ENCODE data around the gene STAG3.
"Not testable (repeated sequence)": the region's sequence is repeated elsewhere in the genome, so short reads cannot be mapped to it uniquely, and the experiment has no call there.

The STAG3 gene

GRCh38 chr7:100248483-100248882 lies 70.8 kb downstream of the STAG3 start:
- no peak for DNase-seq

GRCh38 chr7:100257017-100257416 lies 79.3 kb downstream of the STAG3 start:
- DNase-seq = no peak

- DNase-seq = not testable (repeated sequence)
These were observed 82.3 kb downstream of the STAG3 start for GRCh38 chr7:100259984-100260383.

GRCh38 chr7:100262896-100263295 lies 85.2 kb downstream of the STAG3 start:
- DNase-seq = not testable (repeated sequence)
